AG04449 (cell line): Measurements from ENCODE around the gene ARHGEF40.

Experiments
- CTCF ChIA-PET: fragments of 350-600 bp; formaldehyde crosslinking; extraction: SDS; loops from one replicate; lab custom pipeline; 2021; ENCODE audit warnings: antibody characterized with exemption; lab: Yijun Ruan, JAX
- POLR2A ChIA-PET: fragments of 400-600, 350-600 bp; formaldehyde crosslinking; extraction: SDS; loops from one replicate; lab custom pipeline; 2020; ENCODE audit warnings: antibody characterized with exemption, inconsistent platforms; lab: Yijun Ruan, JAX
- DNase-seq: peaks from one replicate; pipeline ENCODE4 v3.0.0-alpha.2; 2010; ENCODE audit warnings: low read depth, low spot score
- H3K4me3 ChIP-seq: 2 replicates; pipeline ENCODE4 v1.5.1; 2011; ENCODE audit warnings: low read depth, mild to moderate bottlenecking, control low read depth, low read length
- CTCF ChIP-seq: IDR thresholded peaks from one replicate; pipeline ENCODE4 v1.5.1; 2011; ENCODE audit warnings: mild to moderate bottlenecking, moderate library complexity, low read length, control low read depth, inconsistent platforms; ENCODE audit not compliant: insufficient read depth; ENCODE audit errors: missing control alignments

Gene ARHGEF40

GRCh38 chr14:21042918-21043317, 27.2 kb upstream of the ARHGEF40 start:
- ChIA-PET CTCF (interaction anchor here (0.6 to 7.0 kb wide), 11 partner anchors 12 to 72 kb away, joined by 3 to 287 read pairs (median 8); partner anchors contain the start of genes RNASE8 and TPPP2), POLR2A (no interaction called here)
- DNase-seq = no peak
- no peak overlapping the region for H3K4me3 ChIP-seq
- no peak for TF ChIP-seq CTCF

- H3K4me3 ChIP-seq = no peak overlapping the region
- POLR2A ChIA-PET = no interaction called here
- TF ChIP-seq CTCF = no peak
- CTCF ChIA-PET = interaction anchor here (0.7 to 7.0 kb wide), 13 partner anchors 13 to 73 kb away, joined by 3 to 287 read pairs (median 5); partner anchors contain the start of genes ARHGEF40, RNASE8 and TPPP2
- DNase-seq = no peak
Measured at GRCh38 chr14:21043387-21043973, 26.6 kb upstream of the ARHGEF40 start.

DNA sequence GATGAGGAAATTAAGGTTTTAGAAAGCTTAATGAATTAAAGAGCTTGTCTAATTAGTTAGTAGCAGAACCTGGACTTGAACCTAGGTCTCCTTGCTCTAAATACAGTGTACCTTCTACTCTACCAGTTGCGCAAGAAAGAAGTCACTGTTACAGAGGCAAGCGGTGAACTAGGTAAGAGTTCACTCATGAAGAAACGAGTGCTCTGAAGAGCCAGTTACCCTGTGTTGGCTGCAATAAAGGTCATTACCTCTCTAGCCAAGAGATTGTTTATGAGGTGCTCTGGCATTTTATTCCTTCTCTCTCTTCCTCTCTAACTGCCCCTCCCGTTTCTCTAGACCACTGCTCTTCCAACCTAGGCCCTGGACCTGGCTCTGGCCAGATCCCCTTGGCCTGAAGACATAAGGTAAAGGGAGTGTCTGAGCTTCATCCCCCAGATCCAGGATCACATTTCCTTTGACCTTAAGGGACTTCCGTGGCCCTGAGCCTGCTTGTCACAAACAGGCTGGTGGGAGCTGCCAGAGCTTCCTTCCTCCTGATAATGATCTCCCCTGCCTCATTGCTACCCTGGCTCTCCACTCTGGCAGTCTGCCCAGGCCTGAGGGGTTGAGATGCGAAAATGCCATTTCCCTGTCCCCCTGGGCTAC, 26.0 kb upstream of the ARHGEF40 start:
- H3K4me3 ChIP-seq = no peak overlapping the region
- no peak for DNase-seq
- POLR2A ChIA-PET = interaction anchor here (0.8 kb wide), 1 partner anchor 202 kb away, joined by 3 read pairs; no protein-coding TSS in a partner anchor
- TF ChIP-seq CTCF = no peak
- CTCF ChIA-PET = interaction anchor here (0.7 to 7.0 kb wide), 12 partner anchors 13 to 73 kb away, joined by 3 to 287 read pairs (median 4); partner anchors contain the start of genes ARHGEF40 and RNASE8

- no peak for DNase-seq
- ChIA-PET POLR2A (interaction anchor here (0.7 to 1.5 kb wide), 3 partner anchors 11 to 43 kb away, joined by 3 to 9 read pairs (median 3); partner anchors contain the start of gene ARHGEF40), CTCF (interaction anchor here (0.8 to 4.4 kb wide), 17 partner anchors 8 to 60 kb away, joined by 3 to 40 read pairs (median 7); partner anchors contain the start of genes ARHGEF40, RNASE13, RNASE8 and SLC39A2)
- H3K4me3 ChIP-seq = no peak overlapping the region
- no peak for TF ChIP-seq CTCF
Measured at GRCh38 chr14:21047378-21047781, 22.7 kb upstream of the ARHGEF40 start.

DNA sequence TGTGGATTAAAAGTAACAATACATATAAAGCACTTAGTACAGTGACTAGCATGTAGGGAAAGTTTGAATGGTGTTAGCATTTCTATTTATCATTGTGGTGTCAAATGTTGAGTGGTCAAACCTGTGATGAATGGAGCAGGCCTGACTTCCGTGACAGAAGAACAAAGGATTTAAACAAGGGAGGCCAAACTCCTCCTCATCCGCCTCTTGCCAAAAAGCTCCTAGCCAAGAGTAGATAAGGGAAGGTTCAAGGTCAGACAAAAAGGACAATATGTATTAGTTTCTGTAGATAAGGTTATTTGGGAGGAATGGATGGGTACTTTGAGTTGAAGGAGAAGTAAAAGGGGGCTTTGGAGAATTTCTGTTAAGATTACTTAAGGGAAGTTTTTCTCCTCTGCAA, 21.5 kb upstream of the ARHGEF40 start:
- ChIA-PET POLR2A (interaction anchor here (1.0 kb wide), 1 partner anchor 15 kb away, joined by 4 read pairs; no protein-coding TSS in a partner anchor), CTCF (interaction anchor here (0.6 to 4.4 kb wide), 15 partner anchors 9 to 58 kb away, joined by 3 to 40 read pairs (median 8); partner anchors contain the start of genes ARHGEF40, RNASE13 and RNASE8)
- no peak overlapping the region for H3K4me3 ChIP-seq
- DNase-seq = no peak
- no peak for TF ChIP-seq CTCF
